ENCODE results near the gene KIF19. TPM values are rescaled to one million over a fixed set of nuclear protein-coding genes. Genes with fewer than 3 reads are reported as not detected.

The KIF19 gene
- total and polyA plus RNA-seq, 10 of the 15 experiments (the other 5 are each of a cell fraction or from before 2014, with no cell fraction given) = 0.06 to 0.07 TPM; not detected in 8

GRCh38 chr17:74360899-74361229, 34.8 kb downstream of the KIF19 start (continued):
- TF ChIP-seq ZBTB40 (IDR thresholded peaks at IDR 0.05; ENCODE audit: borderline replicate concordance) (no peak), SRF (IDR thresholded peaks at IDR 0.05; ENCODE audit: low read depth in 2 of 2, low read length in 2 of 2) (no peak), NR2C1 (IDR thresholded peaks at IDR 0.05) (no peak)

- H3K4me1 ChIP-seq (ENCODE audit: control insufficient read depth, insufficient read depth, low read length) = no peaks in the 10 kb centered on the region
- ChIA-PET SMC1A (ENCODE audit: uncharacterized antibody, unreplicated experiment) (interaction anchor here (0.9 kb wide), 1 partner anchor 77 kb away, joined by 4 read pairs; no protein-coding TSS in a partner anchor), RAD21 (ENCODE audit: unreplicated experiment) (interaction anchor here (1.0 to 1.9 kb wide), 4 partner anchors 61 to 162 kb away, joined by 3 to 6 read pairs (median 3); partner anchors contain the start of gene TTYH2), POLR2A (no interaction called here), CTCF (interaction anchor here (0.6 to 1.6 kb wide), 13 partner anchors 25 to 170 kb away, joined by 3 to 6 read pairs (median 3); partner anchors contain the start of genes CD300LB and RPL38)
- ATAC-seq = peak; percentile 92
- peaks cover 2 to 3% of the 10 kb centered on the region in 2 experiments; a peak in 3 of 4 replicates for H3K27me3 ChIP-seq (replicated peaks in 1 of 2; ENCODE audit: control insufficient read depth in 2 of 2, insufficient read depth in 2 of 2, low read length in 1 of 2)
- in situ Hi-C loops (cut with MboI) = no loop called here
- WGBS (ENCODE audit: insufficient coverage, insufficient replicate concordance, low lambda C conversion rate, missing lambda C conversion rate) = 41% methylated on average over 28 of the region's 28 CpGs
- no peak within 1 kb of the TSS for H3K4me2 ChIP-seq (ENCODE audit: control insufficient read depth, insufficient read depth)
- H2AFZ ChIP-seq (ENCODE audit: control insufficient read depth, low read depth, low read length) = no peak within 1 kb of the TSS
- no peak for DNase-seq (ENCODE audit: low read depth, low spot score)
- no TSS peak for BruUV-seq (replicated peaks)
- H3K9me3 ChIP-seq (replicated peaks; ENCODE audit: control insufficient read depth, insufficient read depth, low read length) = no peaks in the 10 kb centered on the region
- no peaks in the 10 kb centered on the region; the same call in 1 of the 2 replicates for H4K20me1 ChIP-seq (ENCODE audit: control insufficient read depth, insufficient read depth)
- intact Hi-C loops (cut with micrococcal nuclease; ENCODE audit: unreplicated experiment) = loop anchor here (2.0 kb wide), 1 partner anchor 151 kb away; no protein-coding TSS in a partner anchor
- no peaks in the 10 kb centered on the region for H3K79me2 ChIP-seq (ENCODE audit: control insufficient read depth, insufficient read depth, low read length)
- no peak for FAIRE-seq
- no peaks in the 10 kb centered on the region for H3K36me3 ChIP-seq (ENCODE audit: control insufficient read depth in 2 of 2, insufficient read depth in 2 of 2, low read length in 1 of 2)
- H3K4me3 ChIP-seq = no peak within 1 kb of the TSS
- H3K27ac ChIP-seq (ENCODE audit: control insufficient read depth, insufficient read depth) = no peak within 1 kb of the TSS
- H3K9ac ChIP-seq (ENCODE audit: control insufficient read depth, insufficient read depth, low read length) = no peak within 1 kb of the TSS
- TF ChIP-seq POLR2AphosphoS2 (IDR thresholded peaks at IDR 0.05; ENCODE audit: low read depth, low read length) (no peak), EZH2 (IDR thresholded peaks at IDR 0.05; ENCODE audit: borderline replicate concordance, control insufficient read depth, low read depth, low read length) (no peak), NR2C1 (IDR thresholded peaks at IDR 0.05) (no peak), RAD21 (IDR thresholded peaks at IDR 0.05; ENCODE audit: insufficient read depth, low read depth, low read length) (peak; percentile 45; the same call in 1 of the 2 replicates), EED (IDR thresholded peaks at IDR 0.05; ENCODE audit: low read depth) (no peak), RELB (IDR thresholded peaks at IDR 0.05; ENCODE audit: low read depth) (no peak), RB1 (IDR thresholded peaks at IDR 0.05; ENCODE audit: borderline replicate concordance) (no peak), ZNF592 (IDR thresholded peaks at IDR 0.05) (no peak)
Observed at GRCh38 chr17:74361230-74362068, 35.4 kb downstream of the KIF19 start, which contains the start of gene BTBD17. Gene BTBD17, minus strand, starts transcription at chr17:74361868. Its CDS starts 49 bp downstream, at chr17:74361819.
